Type B pancreatic cell (in vitro differentiated cells): ENCODE measurements around the gene KASH5. TPM values are rescaled to one million over a fixed set of nuclear protein-coding genes. Genes with fewer than 3 reads are reported as not detected.

Source experiments
- DNase-seq: peaks from one replicate; pipeline ENCODE4 v3.0.0; 2021; ENCODE audit warnings: mixed read lengths; ENCODE audit not compliant: unreplicated experiment; ENCODE audit errors: extremely low spot score
- H3K27ac Mint-ChIP-seq: 2 replicates; pipeline ENCODE4 v1.8.0; 2021; ENCODE audit warnings: mild to moderate bottlenecking, mixed read lengths
- H3K27me3 Mint-ChIP-seq: 2 replicates; pipeline ENCODE4 v1.8.0; 2021; ENCODE audit warnings: mixed read lengths
- H3K36me3 Mint-ChIP-seq: 2 replicates; pipeline ENCODE4 v1.8.0; 2021; ENCODE audit warnings: mixed read lengths
- H3K4me1 Mint-ChIP-seq: one replicate; pipeline ENCODE4 v1.8.0; 2021; ENCODE audit warnings: mixed read lengths; ENCODE audit not compliant: unreplicated experiment
- H3K4me3 Mint-ChIP-seq: 2 replicates; pipeline ENCODE4 v1.8.0; 2021; ENCODE audit warnings: mild to moderate bottlenecking, mixed read lengths
- H3K9me3 Mint-ChIP-seq: 2 replicates; pipeline ENCODE4 v1.8.0; 2021; ENCODE audit warnings: mixed read lengths
- CTCF ChIP-seq: fragments of 200-600 bp; sonication (generic); conservative IDR thresholded peaks from 2 replicates; pipeline ENCODE4 v1.5.0; 2021; ENCODE audit warnings: antibody characterized with exemption, mild to moderate bottlenecking
- total RNA-seq: library from RNA; stranded (reverse); gene quantifications from 2 replicates; pipeline ENCODE4 v1.2.1, GENCODE V29; 2021; ENCODE audit warnings: low replicate concordance

KASH5 gene
- total RNA-seq, 1 donor from 2014 or later: not detected

- H3K27ac Mint-ChIP-seq: no peak overlapping the region
- no peaks in the 10 kb centered on the region for H3K9me3 Mint-ChIP-seq
- H3K4me1 Mint-ChIP-seq: peaks cover 3% of the 10 kb centered on the region
- DNase-seq: no peak
- H3K27me3 Mint-ChIP-seq: peaks cover 93% of the 10 kb centered on the region
- H3K36me3 Mint-ChIP-seq: no peaks in the 10 kb centered on the region
- no peak for TF ChIP-seq CTCF
- H3K4me3 Mint-ChIP-seq: no peak overlapping the region
Observed at GRCh38 chr19:49435670-49436069, 47.6 kb downstream of the KASH5 start.

DNA sequence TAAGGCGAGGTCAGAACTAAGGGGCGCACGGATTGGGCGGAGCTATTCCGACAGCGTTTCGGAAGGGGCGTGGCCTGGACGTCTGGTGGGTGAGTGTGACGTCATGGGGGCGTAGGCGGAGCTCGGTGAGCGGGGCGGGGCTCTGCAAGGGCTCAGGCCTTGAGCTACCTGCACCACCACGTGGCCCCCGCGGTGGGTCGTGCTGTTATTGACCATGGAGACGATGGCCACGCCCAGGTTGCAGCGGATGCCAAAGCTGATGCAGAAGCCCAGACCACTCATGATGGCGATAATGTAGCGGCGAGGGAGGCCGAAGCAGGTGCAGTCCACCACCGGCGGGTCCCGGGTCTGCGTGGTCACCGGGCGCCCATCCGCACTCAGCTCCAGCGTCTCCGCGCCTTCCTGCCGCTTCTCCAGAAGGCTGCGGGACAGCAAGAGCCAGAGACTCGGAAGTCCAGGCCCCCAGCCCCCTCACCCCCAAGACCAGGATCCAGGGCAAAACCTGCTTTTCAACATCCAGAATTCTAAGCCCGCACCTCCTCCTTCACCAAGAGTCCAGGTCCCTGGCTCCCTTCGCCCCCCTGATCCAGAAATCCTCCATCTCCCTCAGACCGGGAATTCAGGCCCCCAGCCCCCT is 48.5 kb downstream of the KASH5 start:
- TF ChIP-seq CTCF: no peak
- Mint-ChIP-seq H3K4me1 (peaks cover 6% of the 10 kb centered on the region), H3K27ac (no peak overlapping the region)

DNA sequence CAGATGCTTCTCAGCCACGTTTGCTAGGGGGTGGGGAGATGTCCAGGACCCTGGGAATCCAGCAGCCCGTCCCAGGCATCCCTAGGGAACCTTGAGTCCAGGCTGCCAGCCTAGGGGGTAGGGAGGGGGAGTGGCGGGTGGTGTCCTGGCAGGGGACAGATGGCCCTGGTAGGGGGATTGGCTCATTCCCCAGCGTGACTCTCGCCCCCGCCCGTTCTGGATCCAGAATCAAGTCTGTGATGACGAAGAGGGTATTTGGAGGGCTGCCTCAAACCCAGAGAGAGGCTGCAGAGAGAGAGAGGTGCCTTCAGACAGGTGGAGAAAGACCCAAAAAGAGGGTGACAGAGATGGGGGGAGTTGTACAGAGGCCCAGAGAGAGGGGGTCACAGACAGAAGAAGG is 49.2 kb downstream of the KASH5 start:
- no peaks in the 10 kb centered on the region for H3K9me3 Mint-ChIP-seq
- TF ChIP-seq CTCF: no peak
- no peak overlapping the region for H3K4me3 Mint-ChIP-seq
- H3K27ac Mint-ChIP-seq: no peak overlapping the region
- no peak for DNase-seq
- H3K36me3 Mint-ChIP-seq: no peaks in the 10 kb centered on the region
- peaks cover 13% of the 10 kb centered on the region for H3K4me1 Mint-ChIP-seq
- H3K27me3 Mint-ChIP-seq: peaks cover 96% of the 10 kb centered on the region

More for the DNA sequence above, 48.5 kb downstream of the KASH5 start:
- no peak for DNase-seq
- H3K27me3 Mint-ChIP-seq: peaks cover 93% of the 10 kb centered on the region
- no peaks in the 10 kb centered on the region for H3K9me3 Mint-ChIP-seq
- H3K4me3 Mint-ChIP-seq: no peak overlapping the region
- H3K36me3 Mint-ChIP-seq: no peaks in the 10 kb centered on the region

GRCh38 chr19:49438261-49438660 is 50.2 kb downstream of the KASH5 start:
- peaks cover 92% of the 10 kb centered on the region for H3K27me3 Mint-ChIP-seq
- peaks cover 15% of the 10 kb centered on the region for H3K4me1 Mint-ChIP-seq
- H3K9me3 Mint-ChIP-seq: no peaks in the 10 kb centered on the region
- H3K4me3 Mint-ChIP-seq: no peak overlapping the region
- no peak for TF ChIP-seq CTCF
- no peaks in the 10 kb centered on the region for H3K36me3 Mint-ChIP-seq
- DNase-seq: no peak
- H3K27ac Mint-ChIP-seq: no peak overlapping the region

GRCh38 chr19:49439836-49440235 is 51.8 kb downstream of the KASH5 start:
- no peak for DNase-seq
- H3K27me3 Mint-ChIP-seq: peaks cover 78% of the 10 kb centered on the region
- H3K4me1 Mint-ChIP-seq: peaks cover 15% of the 10 kb centered on the region
- no peaks in the 10 kb centered on the region for H3K9me3 Mint-ChIP-seq
- H3K27ac Mint-ChIP-seq: no peak overlapping the region
- H3K36me3 Mint-ChIP-seq: no peaks in the 10 kb centered on the region
- TF ChIP-seq CTCF: no peak
- peak overlapping the region; percentile 59 for H3K4me3 Mint-ChIP-seq
